Measurements from ENCODE around the gene CLTB.
A peak's percentile ranks its signal among the peaks of the same experiment; 100 is the strongest.

Gene CLTB

DNA sequence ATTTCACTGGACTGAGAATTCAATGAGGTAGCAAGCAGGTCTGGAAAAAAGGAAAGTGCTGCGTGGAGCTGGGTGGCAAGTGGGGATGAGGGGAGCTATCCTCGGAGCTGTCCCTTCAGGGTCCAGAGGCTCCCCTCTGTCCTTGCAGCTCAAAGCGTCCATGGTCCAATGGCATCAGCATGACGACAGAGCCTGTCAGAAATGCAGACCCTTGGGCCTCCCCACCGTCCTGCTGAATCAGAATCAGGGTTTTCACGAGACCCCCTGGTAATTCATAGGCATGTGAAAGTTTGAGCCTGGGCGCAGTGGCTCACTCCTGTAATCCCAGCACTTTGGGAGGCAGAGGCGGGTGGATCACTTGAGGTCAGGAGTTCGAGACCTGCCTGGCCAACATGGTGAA, 22.2 kb downstream of the CLTB start:
- Histone ChIP-seq H3K9me3 (ENCODE audit: control insufficient read depth in 2 of 2, low read length in 2 of 2) (no peaks in the 10 kb centered on the region), H3K4me3 (ENCODE audit: low read length in 2 of 2) (no peak overlapping the region), H3K27me3 (ENCODE audit: control insufficient read depth in 2 of 2, insufficient read depth in 2 of 2, low read length in 2 of 2) (no peaks in the 10 kb centered on the region), H3K36me3 (ENCODE audit: control insufficient read depth in 2 of 2, insufficient read depth in 2 of 2, low read length in 2 of 2) (peaks cover 48 to 54% of the 10 kb centered on the region in 2 donors), H3K4me1 (ENCODE audit: control insufficient read depth in 2 of 2, insufficient read depth in 2 of 2, low read length in 2 of 2) (peaks cover 4 to 7% of the 10 kb centered on the region in 2 donors), H3K27ac (ENCODE audit: low read depth in 2 of 2, low read length in 2 of 2) (no peak overlapping the region), H3K9ac (ENCODE audit: low read depth in 1 of 2, low read length in 2 of 2) (no peak overlapping the region)

DNA sequence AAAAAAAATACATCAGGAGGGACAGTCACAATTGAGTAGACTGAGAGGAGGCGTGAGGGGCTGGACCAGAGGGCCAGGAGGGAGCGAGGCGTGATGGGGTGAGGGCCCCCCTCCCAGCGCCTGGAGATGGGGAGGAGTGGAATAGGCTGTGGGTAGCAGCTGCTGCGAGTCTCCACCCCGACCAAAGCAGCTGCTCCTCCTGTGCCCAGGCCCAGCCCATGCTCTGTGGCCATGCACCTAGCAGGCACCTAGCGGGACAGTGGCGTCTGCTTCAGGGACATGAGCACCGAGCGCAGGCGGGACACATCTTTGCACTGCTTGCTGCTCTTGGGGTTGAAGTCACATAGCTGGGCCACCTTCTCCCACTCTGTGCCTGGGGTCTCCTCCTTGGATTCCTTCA, 23.8 kb downstream of the CLTB start:
- no peak overlapping the region for H3K9ac ChIP-seq (ENCODE audit: low read depth in 1 of 2, low read length in 2 of 2)
- H3K36me3 ChIP-seq (ENCODE audit: control insufficient read depth in 2 of 2, insufficient read depth in 2 of 2, low read length in 2 of 2): peaks cover 45 to 47% of the 10 kb centered on the region in 2 donors
- H3K4me1 ChIP-seq (ENCODE audit: control insufficient read depth in 2 of 2, insufficient read depth in 2 of 2, low read length in 2 of 2): peaks cover 11 to 14% of the 10 kb centered on the region in 2 donors
- no peaks in the 10 kb centered on the region for H3K9me3 ChIP-seq (ENCODE audit: control insufficient read depth in 2 of 2, low read length in 2 of 2)
- H3K27ac ChIP-seq (ENCODE audit: low read depth in 2 of 2, low read length in 2 of 2): no peak overlapping the region
- no peak overlapping the region for H3K4me3 ChIP-seq (ENCODE audit: low read length in 2 of 2)
- H3K27me3 ChIP-seq (ENCODE audit: control insufficient read depth in 2 of 2, insufficient read depth in 2 of 2, low read length in 2 of 2): no peaks in the 10 kb centered on the region

DNA sequence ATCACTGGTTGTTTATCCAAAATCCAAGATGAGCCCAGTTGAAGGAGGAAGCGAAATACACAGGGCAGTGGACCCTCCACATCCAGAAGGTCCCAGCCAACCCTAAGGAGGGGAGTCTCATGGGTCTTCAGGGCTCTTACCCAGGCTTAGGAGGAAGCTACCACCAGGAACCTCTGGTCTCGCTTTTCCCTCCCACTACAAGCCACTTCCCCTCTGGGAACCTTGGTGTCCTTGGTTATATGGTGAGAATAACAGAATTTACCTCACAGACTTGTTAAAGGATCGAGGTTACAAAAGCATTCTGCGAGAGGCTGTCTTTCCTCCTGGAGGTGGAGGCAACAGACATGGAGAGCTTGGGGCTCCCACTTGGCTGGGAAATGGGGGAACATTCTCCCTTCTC, 24.3 kb downstream of the CLTB start:
- no peaks in the 10 kb centered on the region for H3K9me3 ChIP-seq (ENCODE audit: control insufficient read depth in 2 of 2, low read length in 2 of 2)
- H3K4me1 ChIP-seq (ENCODE audit: control insufficient read depth in 2 of 2, insufficient read depth in 2 of 2, low read length in 2 of 2): peaks cover 14 to 17% of the 10 kb centered on the region in 2 donors
- no peak overlapping the region for H3K4me3 ChIP-seq (ENCODE audit: low read length in 2 of 2)
- H3K9ac ChIP-seq (ENCODE audit: low read depth in 1 of 2, low read length in 2 of 2): no peak overlapping the region
- peaks cover 43 to 47% of the 10 kb centered on the region in 2 donors for H3K36me3 ChIP-seq (ENCODE audit: control insufficient read depth in 2 of 2, insufficient read depth in 2 of 2, low read length in 2 of 2)
- H3K27ac ChIP-seq (ENCODE audit: low read depth in 2 of 2, low read length in 2 of 2): peak overlapping the region in 1 of 2 donors; percentile 26
- no peaks in the 10 kb centered on the region for H3K27me3 ChIP-seq (ENCODE audit: control insufficient read depth in 2 of 2, insufficient read depth in 2 of 2, low read length in 2 of 2)

DNA sequence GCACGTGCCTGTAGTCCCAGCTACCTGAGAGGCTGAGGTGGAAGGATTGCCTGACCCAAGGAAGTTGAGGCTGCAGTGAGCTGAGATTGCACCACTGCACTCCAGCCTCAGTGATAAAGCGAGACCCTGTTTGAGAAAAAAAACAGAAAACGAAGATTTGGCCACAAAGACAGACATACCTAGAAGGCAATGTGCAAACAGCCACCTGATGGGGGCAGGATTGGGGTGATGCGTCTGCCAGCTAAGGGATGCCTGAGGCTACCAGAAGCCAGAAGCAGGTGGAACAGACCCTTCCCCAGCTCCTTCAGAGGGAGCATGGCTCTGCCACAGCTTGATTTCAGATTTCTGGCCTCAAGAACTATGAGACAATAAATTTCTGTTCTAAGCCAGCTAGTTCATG, 24.9 kb downstream of the CLTB start:
- no peak overlapping the region for H3K9ac ChIP-seq (ENCODE audit: low read depth in 1 of 2, low read length in 2 of 2)
- peak overlapping the region in 1 of 2 donors; percentile 26 for H3K27ac ChIP-seq (ENCODE audit: low read depth in 2 of 2, low read length in 2 of 2)
- H3K4me3 ChIP-seq (ENCODE audit: low read length in 2 of 2): no peak overlapping the region
- H3K9me3 ChIP-seq (ENCODE audit: control insufficient read depth in 2 of 2, low read length in 2 of 2): no peaks in the 10 kb centered on the region
- H3K4me1 ChIP-seq (ENCODE audit: control insufficient read depth in 2 of 2, insufficient read depth in 2 of 2, low read length in 2 of 2): peaks cover 14 to 21% of the 10 kb centered on the region in 2 donors
- H3K36me3 ChIP-seq (ENCODE audit: control insufficient read depth in 2 of 2, insufficient read depth in 2 of 2, low read length in 2 of 2): peaks cover 37 to 44% of the 10 kb centered on the region in 2 donors
- no peaks in the 10 kb centered on the region for H3K27me3 ChIP-seq (ENCODE audit: control insufficient read depth in 2 of 2, insufficient read depth in 2 of 2, low read length in 2 of 2)

DNA sequence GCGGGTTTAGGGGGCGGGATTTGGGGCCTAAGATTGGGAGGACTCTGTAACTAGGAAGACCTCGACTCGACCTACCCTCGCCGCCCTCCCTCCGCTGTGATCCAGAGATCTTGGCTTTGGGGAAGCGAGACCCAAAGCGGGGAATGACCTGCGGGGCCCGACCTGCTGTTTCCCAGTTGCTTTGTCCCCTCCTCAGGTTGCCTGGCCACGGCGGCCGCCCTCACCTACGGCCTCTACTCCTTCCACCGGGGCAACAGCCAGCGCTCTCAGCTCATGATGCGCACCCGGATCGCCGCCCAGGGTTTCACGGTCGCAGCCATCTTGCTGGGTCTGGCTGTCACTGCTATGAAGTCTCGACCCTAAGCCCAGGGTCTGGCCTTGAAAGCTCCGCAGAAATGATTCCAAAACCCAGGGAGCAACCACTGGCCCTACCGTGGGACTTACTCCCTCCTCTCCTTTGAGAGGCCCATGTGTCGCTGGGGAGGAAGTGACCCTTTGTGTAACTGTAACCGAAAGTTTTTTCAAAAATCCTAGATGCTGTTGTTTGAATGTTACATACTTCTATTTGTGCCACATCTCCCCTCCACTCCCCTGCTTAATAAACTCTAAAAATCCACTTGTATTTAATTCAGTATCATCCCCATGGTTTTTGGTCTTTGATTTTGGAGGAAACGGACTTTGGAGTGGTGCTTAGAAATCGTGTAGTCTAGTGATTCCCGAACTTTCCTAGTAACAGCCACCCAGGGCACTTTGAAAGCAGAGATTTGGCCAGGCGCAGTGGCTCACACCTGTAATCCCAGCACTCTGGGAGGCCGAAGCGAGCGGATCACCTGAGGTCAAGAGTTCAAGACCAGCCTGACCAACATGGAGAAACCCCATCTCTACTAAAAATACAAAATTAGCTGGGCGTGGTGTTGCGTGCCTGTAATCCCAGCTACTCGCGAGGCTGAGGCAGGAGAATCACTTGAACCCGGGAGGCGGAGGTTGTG, 26.9 kb downstream of the CLTB start:
- peak overlapping the region; percentile 95 for H3K9ac ChIP-seq (ENCODE audit: low read depth in 1 of 2, low read length in 2 of 2)
- peaks cover 36 to 39% of the 10 kb centered on the region in 2 donors for H3K36me3 ChIP-seq (ENCODE audit: control insufficient read depth in 2 of 2, insufficient read depth in 2 of 2, low read length in 2 of 2)
- peak overlapping the region; percentile 97 to 99 for H3K27ac ChIP-seq (ENCODE audit: low read depth in 2 of 2, low read length in 2 of 2)
- H3K4me1 ChIP-seq (ENCODE audit: control insufficient read depth in 2 of 2, insufficient read depth in 2 of 2, low read length in 2 of 2): peaks cover 14 to 22% of the 10 kb centered on the region in 2 donors
- peak overlapping the region; percentile 85 to 99 for H3K4me3 ChIP-seq (ENCODE audit: low read length in 2 of 2)
- H3K9me3 ChIP-seq (ENCODE audit: control insufficient read depth in 2 of 2, low read length in 2 of 2): no peaks in the 10 kb centered on the region
- H3K27me3 ChIP-seq (ENCODE audit: control insufficient read depth in 2 of 2, insufficient read depth in 2 of 2, low read length in 2 of 2): no peaks in the 10 kb centered on the region

DNA sequence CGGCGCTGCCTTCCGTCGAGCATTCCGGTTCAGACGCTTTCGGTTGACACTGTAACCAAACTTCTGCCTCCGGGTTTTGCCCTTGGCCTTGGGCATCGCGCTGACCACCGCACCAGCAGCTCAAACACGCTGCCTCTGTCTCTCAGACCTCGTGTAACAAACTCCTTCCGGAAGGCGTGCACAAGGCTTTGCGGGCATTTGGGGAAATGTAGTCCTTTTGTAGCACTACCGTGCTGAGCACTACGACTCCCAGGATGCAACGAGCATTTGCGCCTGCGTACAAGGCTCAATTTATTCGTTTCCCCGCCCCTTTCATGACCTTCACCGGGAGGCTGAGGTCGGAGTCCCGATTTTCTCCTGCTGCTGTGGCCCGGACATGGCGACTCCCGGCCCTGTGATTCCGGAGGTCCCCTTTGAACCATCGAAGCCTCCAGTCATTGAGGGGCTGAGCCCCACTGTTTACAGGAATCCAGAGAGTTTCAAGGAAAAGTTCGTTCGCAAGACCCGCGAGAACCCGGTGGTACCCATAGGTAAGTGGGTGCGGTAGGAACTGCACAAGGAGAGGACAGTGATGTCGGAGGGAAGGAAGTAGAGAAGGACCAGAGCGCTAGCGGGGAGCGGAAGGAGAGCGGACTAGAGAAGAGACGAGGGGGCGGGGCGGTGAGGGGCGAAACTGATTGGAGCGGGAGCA, 27.8 kb downstream of the CLTB start, which contains the start of the genes HIGD2A and NOP16:
Gene HIGD2A, plus strand, starts transcription at position 308 of the 691 bp plus-strand sequence. Its CDS starts 69 bp downstream, at position 377.
Gene NOP16, minus strand, starts transcription at position 155 of the 691 bp plus-strand sequence. Its CDS starts 59 bp downstream, at position 96.
- peaks cover 14 to 22% of the 10 kb centered on the region in 2 donors for H3K4me1 ChIP-seq (ENCODE audit: control insufficient read depth in 2 of 2, insufficient read depth in 2 of 2, low read length in 2 of 2)
- no peaks in the 10 kb centered on the region for H3K27me3 ChIP-seq (ENCODE audit: control insufficient read depth in 2 of 2, insufficient read depth in 2 of 2, low read length in 2 of 2)
- H3K9ac ChIP-seq (ENCODE audit: low read depth in 1 of 2, low read length in 2 of 2): peak within 1 kb of the TSS; percentile 95
- H3K27ac ChIP-seq (ENCODE audit: low read depth in 2 of 2, low read length in 2 of 2): peak within 1 kb of the TSS; percentile 97 to 99
- peak within 1 kb of the TSS; percentile 85 to 99 for H3K4me3 ChIP-seq (ENCODE audit: low read length in 2 of 2)
- H3K9me3 ChIP-seq (ENCODE audit: control insufficient read depth in 2 of 2, low read length in 2 of 2): no peaks in the 10 kb centered on the region
- peaks cover 37 to 41% of the 10 kb centered on the region in 2 donors for H3K36me3 ChIP-seq (ENCODE audit: control insufficient read depth in 2 of 2, insufficient read depth in 2 of 2, low read length in 2 of 2)

DNA sequence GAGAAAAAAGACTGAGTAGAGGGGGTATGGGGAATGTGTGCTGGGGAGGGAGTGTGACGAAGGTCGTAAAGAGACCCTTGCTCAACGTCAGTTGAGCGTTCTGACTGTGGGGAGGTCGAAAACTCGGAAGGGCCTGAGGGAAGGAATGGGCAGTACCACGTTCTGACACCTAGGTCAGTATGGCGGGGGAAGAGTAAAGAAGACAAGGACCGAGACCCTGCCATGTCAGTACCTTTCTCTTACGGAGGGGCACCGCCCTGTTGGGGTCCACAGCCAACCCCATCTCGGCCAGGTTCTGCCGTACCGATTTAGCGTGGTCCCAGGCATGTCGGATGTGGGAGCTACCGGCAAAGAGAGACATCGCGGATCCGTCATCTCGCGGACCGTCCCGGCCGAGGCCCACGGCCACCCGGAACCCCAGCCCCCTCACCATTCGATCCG, 28.3 kb downstream of the CLTB start:
- Histone ChIP-seq H3K4me3 (ENCODE audit: low read length in 2 of 2) (peak overlapping the region; percentile 85 to 99), H3K27ac (ENCODE audit: low read depth in 2 of 2, low read length in 2 of 2) (peak overlapping the region; percentile 0 to 97), H3K9ac (ENCODE audit: low read depth in 1 of 2, low read length in 2 of 2) (peak overlapping the region; percentile 91 to 95), H3K27me3 (ENCODE audit: control insufficient read depth in 2 of 2, insufficient read depth in 2 of 2, low read length in 2 of 2) (no peaks in the 10 kb centered on the region), H3K36me3 (ENCODE audit: control insufficient read depth in 2 of 2, insufficient read depth in 2 of 2, low read length in 2 of 2) (peaks cover 37 to 43% of the 10 kb centered on the region in 2 donors), H3K9me3 (ENCODE audit: control insufficient read depth in 2 of 2, low read length in 2 of 2) (no peaks in the 10 kb centered on the region), H3K4me1 (ENCODE audit: control insufficient read depth in 2 of 2, insufficient read depth in 2 of 2, low read length in 2 of 2) (peaks cover 14 to 22% of the 10 kb centered on the region in 2 donors)

DNA sequence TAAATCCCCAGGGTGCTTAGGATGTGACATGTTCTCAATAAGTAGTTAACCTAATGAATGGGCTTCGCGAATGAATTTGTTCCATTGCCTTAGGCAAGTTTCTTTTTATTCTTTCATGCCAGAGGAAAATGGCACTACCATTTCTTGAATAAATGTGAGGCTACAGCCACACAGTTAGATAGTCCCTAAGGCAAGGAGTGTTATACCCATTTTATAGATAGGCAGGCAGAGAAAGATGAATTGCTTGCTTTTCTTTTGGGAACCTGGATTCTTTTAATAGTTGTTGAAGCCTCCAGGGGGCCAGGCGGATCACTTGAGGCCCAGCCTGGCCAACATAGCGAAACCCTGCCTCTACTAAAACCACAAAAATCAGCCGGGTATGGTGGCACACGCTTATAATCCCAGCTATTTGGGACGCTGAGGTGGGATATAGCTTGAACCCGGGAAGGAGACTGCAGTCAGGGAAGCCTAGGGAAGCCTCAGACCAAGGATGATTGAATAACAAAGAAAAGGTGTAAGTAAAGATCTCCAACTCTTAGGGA, 28.9 kb downstream of the CLTB start:
- Histone ChIP-seq H3K9ac (ENCODE audit: low read depth in 1 of 2, low read length in 2 of 2) (peak overlapping the region; percentile 91 to 95), H3K27ac (ENCODE audit: low read depth in 2 of 2, low read length in 2 of 2) (no peak overlapping the region), H3K36me3 (ENCODE audit: control insufficient read depth in 2 of 2, insufficient read depth in 2 of 2, low read length in 2 of 2) (peaks cover 38 to 42% of the 10 kb centered on the region in 2 donors), H3K27me3 (ENCODE audit: control insufficient read depth in 2 of 2, insufficient read depth in 2 of 2, low read length in 2 of 2) (no peaks in the 10 kb centered on the region), H3K4me3 (ENCODE audit: low read length in 2 of 2) (peak overlapping the region; percentile 85 to 99), H3K4me1 (ENCODE audit: control insufficient read depth in 2 of 2, insufficient read depth in 2 of 2, low read length in 2 of 2) (peaks cover 14 to 22% of the 10 kb centered on the region in 2 donors), H3K9me3 (ENCODE audit: control insufficient read depth in 2 of 2, low read length in 2 of 2) (no peaks in the 10 kb centered on the region)

DNA sequence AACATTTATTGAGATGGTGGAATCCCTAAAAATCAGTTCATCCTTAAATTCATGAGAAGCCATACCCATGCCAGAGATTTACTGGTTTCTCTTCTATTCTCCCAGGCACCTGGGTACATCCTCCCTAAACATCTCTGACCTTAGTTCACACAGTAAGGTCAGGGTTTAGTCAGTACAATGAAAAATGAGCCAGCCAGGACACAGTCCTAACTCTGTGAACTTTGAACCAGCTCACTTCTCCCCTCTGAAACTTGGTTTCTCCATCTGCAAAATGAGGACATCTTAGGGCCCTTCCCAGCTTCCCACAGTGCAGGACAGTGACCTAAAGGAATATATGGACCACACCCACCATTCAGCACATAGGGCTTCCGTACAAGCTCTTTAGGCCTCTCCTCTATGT, 29.8 kb downstream of the CLTB start:
- Histone ChIP-seq H3K4me3 (ENCODE audit: low read length in 2 of 2) (no peak overlapping the region), H3K36me3 (ENCODE audit: control insufficient read depth in 2 of 2, insufficient read depth in 2 of 2, low read length in 2 of 2) (peaks cover 33 to 37% of the 10 kb centered on the region in 2 donors), H3K27me3 (ENCODE audit: control insufficient read depth in 2 of 2, insufficient read depth in 2 of 2, low read length in 2 of 2) (no peaks in the 10 kb centered on the region), H3K4me1 (ENCODE audit: control insufficient read depth in 2 of 2, insufficient read depth in 2 of 2, low read length in 2 of 2) (peaks cover 14 to 22% of the 10 kb centered on the region in 2 donors), H3K9me3 (ENCODE audit: control insufficient read depth in 2 of 2, low read length in 2 of 2) (no peaks in the 10 kb centered on the region), H3K9ac (ENCODE audit: low read depth in 1 of 2, low read length in 2 of 2) (no peak overlapping the region), H3K27ac (ENCODE audit: low read depth in 2 of 2, low read length in 2 of 2) (no peak overlapping the region)

Measured in mucosa of rectum (tissue), 2 donors.